Upper lobe of right lung (tissue), 1 donor: ENCODE measurements around the gene FAM169A. TPM values are rescaled to one million over a fixed set of nuclear protein-coding genes. Genes with fewer than 3 reads are reported as not detected.
"Not testable (repeated sequence)": the region's sequence is repeated elsewhere in the genome, so short reads cannot be mapped to it uniquely, and the experiment has no call there.

ENCODE experiments used
- ATAC-seq: fragments of 200-7000 bp; cut with Tn5 transposase; one replicate; pipeline ENCODE4 v1.9.1; 2020; ENCODE audit warnings: mild to moderate bottlenecking, moderate library complexity
- DNase-seq: peaks from one replicate; pipeline ENCODE4 v3.0.0-alpha.2; 2020
- H3K27ac ChIP-seq: fragments of 200-600 bp; one replicate; pipeline ENCODE4 v1.8.0; 2022
- H3K27me3 ChIP-seq: fragments of 200-600 bp; one replicate; pipeline ENCODE4 v1.8.0; 2022; ENCODE audit warnings: mild to moderate bottlenecking
- H3K36me3 ChIP-seq: fragments of 200-600 bp; one replicate; pipeline ENCODE4 v1.8.0; 2022
- H3K4me1 ChIP-seq: fragments of 200-600 bp; one replicate; pipeline ENCODE4 v1.8.0; 2022
- H3K4me3 ChIP-seq: fragments of 200-600 bp; one replicate; pipeline ENCODE4 v1.8.0; 2022; ENCODE audit warnings: mild to moderate bottlenecking
- H3K9me3 ChIP-seq: fragments of 200-600 bp; one replicate; pipeline ENCODE4 v1.8.0; 2022
- CTCF ChIP-seq: fragments of 200-600 bp; IDR thresholded peaks from one replicate; pipeline ENCODE4 v1.8.0; 2022; ENCODE audit warnings: antibody characterized with exemption
- intact Hi-C: fragments of 100-400 bp; cut with DNase I; formaldehyde crosslinking; loops from one replicate; pipeline ENCODE4 v1.11.0; 2022
- total RNA-seq: library from RNA; stranded (reverse); fragmentation: NEBNext Ultra II Directional; extraction: Animal tissue kit (Norgen Biotek cat#: 25700); gene quantifications from one replicate; pipeline ENCODE4 v1.2.1, GENCODE V29; 2021
- donor health status: DM: no; HTN: yes; CAD: no; lungs with severe emphysema.

The FAM169A gene
- total RNA-seq, 1 donor from 2014 or later = 0.84 TPM

DNA sequence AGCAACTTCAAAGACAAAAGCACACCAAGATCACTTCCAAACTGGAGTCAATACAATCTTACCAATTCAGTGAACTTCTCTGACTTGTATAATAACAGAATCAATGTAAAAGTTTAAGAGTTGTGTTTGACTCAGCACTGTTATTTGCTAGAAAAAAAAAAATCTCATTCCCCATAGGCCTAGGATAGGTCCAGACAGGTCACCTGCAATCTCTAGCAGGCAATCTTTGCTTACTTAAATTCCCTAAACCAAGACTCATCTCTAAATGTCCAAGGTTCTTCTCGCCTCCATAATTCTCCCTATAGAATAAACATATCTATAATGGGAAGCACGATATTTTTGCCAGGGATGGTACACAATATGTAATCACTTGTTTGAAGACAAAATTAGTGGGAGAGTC lies 2.5 kb downstream of the FAM169A start:
- Histone ChIP-seq H3K9me3 (no peaks in the 10 kb centered on the region), H3K27me3 (peaks cover 39% of the 10 kb centered on the region), H3K27ac (no peak overlapping the region), H3K4me1 (no peaks in the 10 kb centered on the region), H3K4me3 (no peak overlapping the region), H3K36me3 (no peaks in the 10 kb centered on the region)
- intact Hi-C loops = no loop called here
- ATAC-seq (no peak), DNase-seq (no peak)
- TF ChIP-seq CTCF = no peak

DNA sequence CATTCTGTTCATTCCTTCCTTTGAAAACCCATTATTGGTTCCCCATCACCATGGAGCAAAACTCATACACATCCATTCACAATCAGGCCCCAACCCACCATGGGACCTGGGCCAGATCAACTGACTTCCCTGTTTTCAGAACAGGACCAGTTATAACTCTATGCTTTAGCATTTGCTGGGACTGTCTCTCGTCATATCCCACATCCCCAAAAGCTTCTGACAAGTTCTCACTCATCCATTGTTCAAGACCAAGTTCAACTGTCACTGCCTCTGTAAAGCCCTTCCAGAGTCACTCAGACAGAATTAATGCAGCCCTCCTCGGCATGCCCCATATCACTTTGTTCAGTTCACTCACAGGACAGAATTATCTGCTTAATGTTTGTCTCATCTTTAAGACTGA lies 4.0 kb downstream of the FAM169A start:
- H3K36me3 ChIP-seq = no peaks in the 10 kb centered on the region
- DNase-seq = no peak
- H3K4me3 ChIP-seq = no peak overlapping the region
- H3K27ac ChIP-seq = no peak overlapping the region
- peaks cover 24% of the 10 kb centered on the region for H3K27me3 ChIP-seq
- intact Hi-C loops = no loop called here
- no peaks in the 10 kb centered on the region for H3K9me3 ChIP-seq
- H3K4me1 ChIP-seq = no peaks in the 10 kb centered on the region
- no peak for ATAC-seq
- TF ChIP-seq CTCF = no peak

GRCh38 chr5:74856975-74857374 lies 9.2 kb downstream of the FAM169A start:
- H3K4me3 ChIP-seq, ATAC-seq, H3K27ac ChIP-seq, intact Hi-C loops, H3K9me3 ChIP-seq, DNase-seq, H3K4me1 ChIP-seq, H3K36me3 ChIP-seq, H3K27me3 ChIP-seq: not testable (repeated sequence)

GRCh38 chr5:74853256-74853655 lies 12.9 kb downstream of the FAM169A start:
- no peaks in the 10 kb centered on the region for H3K9me3 ChIP-seq
- no peaks in the 10 kb centered on the region for H3K36me3 ChIP-seq
- intact Hi-C loops = no loop called here
- no peaks in the 10 kb centered on the region for H3K27me3 ChIP-seq
- H3K4me1 ChIP-seq = no peaks in the 10 kb centered on the region
- no peak overlapping the region for H3K27ac ChIP-seq
- no peak overlapping the region for H3K4me3 ChIP-seq
- ATAC-seq = no peak
- DNase-seq = no peak
- TF ChIP-seq CTCF = no peak

- Histone ChIP-seq H3K4me3 (no peak overlapping the region), H3K27me3 (no peaks in the 10 kb centered on the region), H3K9me3 (no peaks in the 10 kb centered on the region), H3K27ac (no peak overlapping the region), H3K4me1 (no peaks in the 10 kb centered on the region), H3K36me3 (no peaks in the 10 kb centered on the region)
- no peak for DNase-seq
- no peak for TF ChIP-seq CTCF
- no peak for ATAC-seq
- intact Hi-C loops = no loop called here
These were observed 14.4 kb downstream of the FAM169A start for GRCh38 chr5:74851684-74852353.

DNA sequence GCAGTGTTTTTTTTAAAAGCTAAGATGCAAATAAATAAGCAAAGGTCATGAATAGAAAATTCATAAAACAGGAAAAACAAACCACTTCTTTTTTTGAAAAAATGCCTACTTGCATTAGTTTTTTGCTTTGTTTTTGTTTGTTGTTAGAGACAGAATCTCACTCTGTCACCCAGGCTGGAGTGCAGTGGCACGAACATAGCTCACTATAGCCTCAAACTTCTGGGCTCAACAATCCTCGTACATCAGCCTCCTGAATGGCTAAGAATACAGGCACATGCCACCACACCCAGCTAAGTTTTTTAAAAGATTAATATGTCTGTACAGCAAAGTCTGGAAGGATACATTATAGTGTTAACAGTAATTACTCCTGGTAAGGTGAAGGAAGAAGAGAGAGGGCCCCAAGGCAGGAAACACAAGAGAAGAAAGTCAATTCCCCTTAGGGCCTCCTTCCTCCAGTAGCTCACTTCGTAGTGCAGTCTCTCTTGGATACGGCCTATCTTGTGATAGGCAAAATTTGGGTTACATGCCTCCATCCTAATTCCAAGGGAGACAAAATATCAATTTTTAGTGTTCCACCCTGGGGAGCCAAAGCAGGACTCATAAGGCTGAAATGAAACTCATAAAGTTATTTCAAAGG lies 15.3 kb downstream of the FAM169A start:
- Histone ChIP-seq H3K4me1 (no peaks in the 10 kb centered on the region), H3K36me3 (no peaks in the 10 kb centered on the region), H3K27ac (no peak overlapping the region), H3K4me3 (no peak overlapping the region), H3K9me3 (no peaks in the 10 kb centered on the region), H3K27me3 (no peaks in the 10 kb centered on the region)
- intact Hi-C loops = no loop called here
- TF ChIP-seq CTCF = no peak
- ATAC-seq = no peak
- no peak for DNase-seq
